ENCODE results near the gene AKIRIN1. TPM values are rescaled to one million over a fixed set of nuclear protein-coding genes. Genes with fewer than 3 reads are reported as not detected.
"Not testable (repeated sequence)": the region's sequence is repeated elsewhere in the genome, so short reads cannot be mapped to it uniquely, and the experiment has no call there.

AKIRIN1 gene
- total RNA-seq, 6 experiments from 2014 or later = 18.9 to 37.3 (median 28.5) TPM

GRCh38 chr1:38964140-38964548 lies 26.9 kb upstream of the AKIRIN1 start:
- H3K9me3 ChIP-seq = no peaks in the 10 kb centered on the region
- no peaks in the 10 kb centered on the region for H3K27me3 ChIP-seq
- ATAC-seq (peak; percentile 37 to 59 (median 46)), DNase-seq (no peak)
- WGBS (ENCODE audit: insufficient coverage, low coverage, low lambda C conversion rate, missing lambda C conversion rate) = no CpG with 5 or more reads among the region's 3 CpGs
- no peak overlapping the region for H3K4me3 ChIP-seq
- intact Hi-C loops (cut with DNase I) = no loop called here
- no peak for TF ChIP-seq POLR2A (IDR thresholded peaks at IDR 0.05)
- TF ChIP-seq CTCF (IDR thresholded peaks at IDR 0.05) = peak in 3 of 4 donors; percentile 19 to 25 (median 24)
- H3K27ac ChIP-seq = no peak overlapping the region
- no peaks in the 10 kb centered on the region for H3K36me3 ChIP-seq
- H3K4me1 ChIP-seq = no peaks in the 10 kb centered on the region

- H3K9me3 ChIP-seq; ATAC-seq; H3K27me3 ChIP-seq; H3K4me3 ChIP-seq; H3K4me1 ChIP-seq; H3K36me3 ChIP-seq; H3K27ac ChIP-seq; intact Hi-C loops (cut with DNase I); DNase-seq: not testable (repeated sequence)
- 53% methylated on average over 4 of the region's 6 CpGs for WGBS (ENCODE audit: insufficient coverage, low coverage, low lambda C conversion rate, missing lambda C conversion rate)
These were observed 17.9 kb upstream of the AKIRIN1 start for GRCh38 chr1:38973145-38973544.

GRCh38 chr1:38973659-38974437 lies 17.2 kb upstream of the AKIRIN1 start:
- Histone ChIP-seq H3K9me3 (no peaks in the 10 kb centered on the region), H3K4me3 (no peak overlapping the region), H3K27me3 (no peaks in the 10 kb centered on the region), H3K27ac (no peak overlapping the region), H3K4me1 (no peaks in the 10 kb centered on the region), H3K36me3 (no peaks in the 10 kb centered on the region)
- TF ChIP-seq CTCF (IDR thresholded peaks at IDR 0.05) = no peak
- ATAC-seq = peak in 2 of 4 donors; percentile 35 to 74
- DNase-seq = no peak
- WGBS (ENCODE audit: insufficient coverage, low coverage, low lambda C conversion rate, missing lambda C conversion rate) = 59% methylated on average over 4 of the region's 13 CpGs
- intact Hi-C loops (cut with DNase I) = no loop called here

- ATAC-seq; H3K4me3 ChIP-seq; H3K27ac ChIP-seq; intact Hi-C loops (cut with DNase I); H3K27me3 ChIP-seq; DNase-seq; H3K4me1 ChIP-seq; H3K9me3 ChIP-seq; H3K36me3 ChIP-seq: not testable (repeated sequence)
- WGBS (ENCODE audit: insufficient coverage, low coverage, low lambda C conversion rate, missing lambda C conversion rate) = 74% methylated on average over 8 of the region's 12 CpGs
These were observed 13.5 kb upstream of the AKIRIN1 start for GRCh38 chr1:38977399-38978244.

- intact Hi-C loops (cut with DNase I); DNase-seq; H3K27ac ChIP-seq; H3K4me3 ChIP-seq; H3K4me1 ChIP-seq; H3K36me3 ChIP-seq; H3K27me3 ChIP-seq; ATAC-seq; H3K9me3 ChIP-seq: not testable (repeated sequence)
- WGBS (ENCODE audit: insufficient coverage, low coverage, low lambda C conversion rate, missing lambda C conversion rate) = 96% methylated on average over 3 of the region's 6 CpGs
These were observed 12.9 kb upstream of the AKIRIN1 start for GRCh38 chr1:38978245-38978542.

- H3K27me3 ChIP-seq; H3K9me3 ChIP-seq; H3K27ac ChIP-seq; H3K36me3 ChIP-seq; H3K4me1 ChIP-seq; ATAC-seq; H3K4me3 ChIP-seq; intact Hi-C loops (cut with DNase I); DNase-seq: not testable (repeated sequence)
- WGBS (ENCODE audit: insufficient coverage, low coverage, low lambda C conversion rate, missing lambda C conversion rate) = 50% methylated on average over 1 of the region's 1 CpG
These were observed 11.7 kb upstream of the AKIRIN1 start for GRCh38 chr1:38979380-38979779.
